Stimulated activated CD4-positive, alpha-beta T cell treated with anti-CD3 and anti-CD28 coated beads, Interleukin-4, amount 100 ng/mL, for 4 hours (primary cell): ENCODE measurements around the gene USP3.
"Not testable (repeated sequence)": the region's sequence is repeated elsewhere in the genome, so short reads cannot be mapped to it uniquely, and the experiment has no call there.

ENCODE experiments used
- DNase-seq, 2 experiments: peaks; one replicate each; pipeline ENCODE4 v3.0.0-alpha.2; 2020

The USP3 gene

DNA sequence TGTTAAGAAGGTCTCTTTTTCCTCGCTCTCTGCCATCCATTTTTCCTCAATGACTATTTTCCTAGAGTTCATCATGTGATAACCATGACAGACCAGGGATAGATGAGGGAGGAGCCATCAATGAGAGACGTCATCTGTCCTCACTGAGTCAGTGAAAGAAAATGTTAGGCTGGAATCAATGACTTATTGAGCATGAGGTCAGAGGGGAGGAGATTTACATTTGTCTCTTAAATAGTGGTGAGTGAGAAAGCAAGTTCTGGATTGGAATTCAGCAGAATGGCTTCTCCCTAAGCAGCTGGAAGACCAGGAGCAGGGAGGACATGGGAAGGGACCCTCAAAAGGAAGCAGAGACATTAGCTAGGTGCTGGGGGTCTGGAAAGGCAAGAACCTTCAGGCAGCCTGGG is 28.2 kb upstream of the USP3 start:
- no peak for DNase-seq

- no peak for DNase-seq
Observed at GRCh38 chr15:63478243-63478642, 26.1 kb upstream of the USP3 start.

DNA sequence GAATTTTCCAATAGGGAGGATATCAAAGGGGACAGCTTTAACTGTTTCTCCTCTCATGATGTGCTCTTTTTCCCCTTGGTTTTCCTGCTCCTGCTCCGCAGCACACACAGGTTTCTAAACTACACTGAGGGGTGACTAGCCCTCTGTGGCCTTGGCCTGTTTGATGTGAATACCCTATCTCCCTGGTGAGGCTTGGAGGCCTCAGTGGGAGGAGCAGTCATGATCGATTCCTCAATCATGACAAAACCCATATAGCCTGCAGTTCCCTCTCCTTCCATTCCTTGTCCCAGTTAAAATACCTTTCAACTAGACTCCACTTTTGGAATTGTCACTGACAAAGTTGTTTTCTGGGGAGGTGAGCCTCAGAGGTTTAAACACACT is 24.0 kb upstream of the USP3 start:
- no peak for DNase-seq

GRCh38 chr15:63481105-63481810 is 23.1 kb upstream of the USP3 start:
- DNase-seq = no peak

DNA sequence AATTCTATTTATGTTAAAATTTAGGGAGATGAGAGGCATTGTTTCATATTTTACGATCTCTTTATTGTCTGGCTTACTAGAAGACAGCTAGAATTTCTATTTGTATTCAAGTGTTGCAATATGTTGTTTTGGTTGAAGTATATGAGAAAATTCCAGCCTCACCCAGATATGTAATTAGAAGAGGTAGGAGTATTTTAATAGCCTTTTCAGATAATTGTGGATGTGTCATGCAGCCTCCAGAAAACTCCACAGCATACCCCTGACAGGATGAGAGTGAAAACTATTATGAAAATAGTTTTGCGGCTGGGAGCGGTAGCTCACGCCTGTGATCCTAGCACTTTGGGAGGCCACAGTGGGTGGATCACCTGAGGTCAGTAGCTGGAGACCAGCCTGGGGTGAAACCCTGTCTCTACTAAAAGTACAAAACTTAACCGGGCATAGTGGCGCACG is 21.5 kb upstream of the USP3 start:
- DNase-seq = no peak

GRCh38 chr15:63483521-63484371 is 20.6 kb upstream of the USP3 start:
- no peak for DNase-seq

GRCh38 chr15:63484433-63485186 is 19.8 kb upstream of the USP3 start:
- DNase-seq = no peak

DNA sequence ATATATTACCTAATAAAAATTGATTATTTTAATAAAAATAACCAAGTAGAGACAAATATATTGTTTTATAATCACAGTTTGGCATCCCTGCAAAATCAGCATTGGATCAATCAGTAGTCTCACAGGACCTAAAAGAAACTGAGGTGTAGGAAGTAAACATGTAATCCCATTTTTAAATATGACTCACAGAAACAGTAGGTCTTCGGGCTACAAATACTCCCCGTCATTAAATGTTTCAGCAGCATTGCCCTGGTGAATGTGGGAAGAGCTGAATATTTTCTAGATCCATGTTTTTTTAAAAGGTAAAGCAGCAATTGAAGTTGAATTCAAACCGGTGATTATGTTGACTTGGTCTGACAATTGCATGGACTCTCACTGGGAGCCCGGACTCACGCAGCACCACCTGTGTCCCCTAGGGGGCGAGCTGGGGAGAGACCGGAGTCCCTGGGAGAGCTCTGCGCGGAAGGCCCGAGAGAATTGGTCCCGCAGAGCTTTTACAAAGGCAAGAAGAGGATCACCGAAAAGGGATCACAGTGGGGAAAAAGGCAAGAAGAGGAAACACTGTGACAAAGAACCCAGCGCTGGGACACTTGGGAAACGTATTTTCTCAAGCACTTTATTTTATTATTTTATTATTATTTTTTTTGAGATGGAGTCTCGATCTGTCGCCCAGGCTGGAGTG is 17.2 kb upstream of the USP3 start:
- DNase-seq = peak; percentile 82 to 87

GRCh38 chr15:63487758-63488397 is 16.5 kb upstream of the USP3 start:
- DNase-seq = not testable (repeated sequence)

DNA sequence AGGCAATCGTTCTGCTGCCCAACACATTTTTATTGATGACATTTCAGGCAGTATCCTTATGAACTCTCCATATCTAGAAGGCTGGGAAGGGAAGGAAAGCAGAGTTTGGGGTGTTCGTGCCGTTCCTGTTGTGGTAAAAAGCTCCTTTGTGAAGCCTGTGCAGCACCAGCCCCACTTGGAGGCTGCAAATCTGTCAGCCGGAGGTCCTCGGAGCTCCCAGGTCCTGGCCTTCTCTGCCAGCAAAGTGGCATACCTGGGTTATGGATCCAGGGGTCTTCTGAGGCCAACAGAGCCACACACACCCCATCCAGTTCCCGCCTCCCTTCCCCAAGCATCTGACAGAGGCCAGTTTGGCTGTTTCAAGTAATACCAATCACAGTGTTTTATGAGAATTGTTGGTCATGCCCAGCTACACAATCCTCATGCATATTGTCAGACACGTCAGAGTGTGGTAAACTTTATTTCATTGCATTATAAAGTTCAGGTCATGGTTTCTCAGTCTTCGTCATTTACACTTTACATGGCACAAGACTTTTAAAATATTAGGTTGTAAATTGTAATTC is 15.9 kb upstream of the USP3 start:
- DNase-seq = no peak

DNA sequence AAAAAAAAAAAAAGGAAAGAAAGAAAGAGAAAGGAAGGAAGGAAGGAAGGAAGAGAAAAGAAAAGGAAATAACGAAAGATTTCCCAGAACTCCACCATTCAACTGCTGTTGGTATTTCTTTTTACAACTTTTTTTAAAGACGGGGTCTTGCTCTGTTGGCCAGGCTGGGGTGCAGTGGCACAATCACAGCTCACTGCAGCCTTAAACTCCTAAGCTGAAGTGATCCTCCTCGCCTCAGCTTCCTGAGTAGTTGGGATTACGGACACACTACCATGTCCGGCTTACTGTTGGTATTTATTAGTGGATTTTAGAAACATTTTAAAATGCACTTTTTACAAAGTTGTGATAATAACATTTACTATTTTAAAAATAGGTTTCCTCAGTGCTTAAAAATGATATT is 15.0 kb upstream of the USP3 start:
- DNase-seq = no peak

GRCh38 chr15:63490345-63491034 is 13.9 kb upstream of the USP3 start:
- DNase-seq = no peak

DNA sequence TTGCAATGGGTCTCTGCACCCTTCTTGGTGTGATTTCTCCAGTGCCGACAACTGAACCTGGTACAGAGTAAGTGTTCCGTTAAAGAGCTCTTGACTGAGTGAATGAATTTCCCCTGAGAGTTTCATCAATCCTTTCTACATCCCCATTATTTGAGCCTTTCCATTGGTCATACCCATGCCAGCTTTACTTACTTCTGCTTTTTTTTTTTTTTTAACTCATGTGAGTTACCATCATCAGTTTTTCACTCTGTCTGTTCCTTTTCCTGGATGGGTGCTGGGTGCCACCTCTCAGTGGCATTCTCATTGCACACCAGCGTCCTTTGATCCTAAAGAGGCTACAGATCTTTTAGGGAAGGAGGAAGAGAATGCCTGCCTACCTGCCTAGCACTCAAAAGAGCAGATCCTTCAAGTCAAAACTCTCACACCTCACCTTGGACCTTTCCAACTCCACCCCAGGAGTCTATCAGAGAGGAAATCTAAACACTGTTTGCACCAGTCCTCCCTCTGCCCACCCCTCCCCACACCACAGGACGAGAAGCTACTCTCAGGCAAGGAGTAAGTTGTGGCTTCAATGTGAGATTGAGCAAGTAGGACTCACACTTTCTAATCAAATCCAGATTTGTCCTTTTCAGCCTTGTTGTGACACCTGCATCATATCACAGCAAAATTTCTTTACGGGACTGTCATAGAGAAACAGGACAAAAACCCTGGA is 13.1 kb upstream of the USP3 start:
- DNase-seq = no peak

DNA sequence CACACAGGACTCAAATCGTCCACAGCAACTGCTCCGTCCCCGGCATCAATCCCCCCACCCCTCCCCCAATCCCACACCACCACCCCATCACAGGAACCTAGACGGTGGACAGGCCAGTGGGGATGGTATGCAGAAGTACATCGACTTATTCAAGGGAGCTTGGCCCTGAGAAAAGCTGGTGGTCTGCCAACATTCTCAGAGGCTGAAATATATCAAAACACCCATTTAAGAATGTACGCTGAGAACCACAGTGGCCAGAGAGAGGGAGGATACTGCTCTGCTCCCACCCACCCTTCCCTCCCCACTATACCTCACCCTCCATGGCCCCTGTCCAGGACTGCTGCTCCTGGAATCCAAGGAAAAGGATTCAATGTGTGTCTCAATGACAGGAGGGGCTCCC is 12.4 kb upstream of the USP3 start:
- no peak for DNase-seq

DNA sequence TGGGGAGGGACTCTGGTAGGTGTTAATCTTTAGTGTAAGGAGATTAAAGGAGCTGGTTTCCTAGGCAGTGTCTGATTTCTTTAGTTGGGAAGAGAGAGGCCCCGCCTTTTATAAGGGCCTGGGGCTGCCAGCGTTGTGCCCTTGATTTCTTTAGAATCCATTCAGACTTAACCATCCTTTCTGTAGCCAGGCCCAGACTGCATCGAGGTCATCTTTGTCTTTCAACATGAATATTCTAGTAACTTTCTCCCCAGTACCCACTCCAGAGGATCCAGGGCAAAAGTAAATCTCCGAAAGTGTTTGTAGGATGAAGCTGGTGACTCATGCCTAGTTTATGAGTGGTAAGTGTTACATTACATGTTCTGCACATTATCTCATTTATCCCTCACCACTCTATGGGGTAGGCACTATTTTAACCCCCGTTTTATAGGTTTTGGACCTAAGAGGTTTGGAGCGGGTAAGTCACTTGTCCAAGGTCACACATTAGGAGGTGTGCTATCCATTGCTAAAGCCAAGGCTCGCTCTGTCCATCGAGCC is 11.8 kb upstream of the USP3 start:
- DNase-seq = no peak

GRCh38 chr15:63493436-63493835 is 11.0 kb upstream of the USP3 start:
- DNase-seq = no peak

- no peak for DNase-seq
Observed at GRCh38 chr15:63494408-63494807, 10.0 kb upstream of the USP3 start.

DNA sequence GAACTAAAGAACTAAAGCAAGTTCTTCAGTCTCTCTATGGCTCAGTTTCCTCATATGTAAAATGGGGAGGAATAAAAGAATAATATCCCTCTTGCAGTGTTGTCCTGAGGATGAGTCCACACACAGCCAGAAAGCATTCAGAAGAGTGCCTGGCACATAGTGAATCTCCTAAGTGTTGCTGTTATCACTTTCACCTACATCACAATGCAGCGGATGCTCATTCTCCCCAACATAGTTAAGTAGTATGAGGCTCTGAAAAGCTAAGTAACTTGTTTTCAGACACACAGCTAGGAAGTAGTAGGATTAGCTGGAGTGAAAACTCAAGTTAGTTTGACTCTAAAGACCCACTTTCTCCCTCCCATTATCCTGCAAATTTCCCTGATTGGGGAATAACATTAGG is 9.1 kb upstream of the USP3 start:
- DNase-seq = no peak

DNA sequence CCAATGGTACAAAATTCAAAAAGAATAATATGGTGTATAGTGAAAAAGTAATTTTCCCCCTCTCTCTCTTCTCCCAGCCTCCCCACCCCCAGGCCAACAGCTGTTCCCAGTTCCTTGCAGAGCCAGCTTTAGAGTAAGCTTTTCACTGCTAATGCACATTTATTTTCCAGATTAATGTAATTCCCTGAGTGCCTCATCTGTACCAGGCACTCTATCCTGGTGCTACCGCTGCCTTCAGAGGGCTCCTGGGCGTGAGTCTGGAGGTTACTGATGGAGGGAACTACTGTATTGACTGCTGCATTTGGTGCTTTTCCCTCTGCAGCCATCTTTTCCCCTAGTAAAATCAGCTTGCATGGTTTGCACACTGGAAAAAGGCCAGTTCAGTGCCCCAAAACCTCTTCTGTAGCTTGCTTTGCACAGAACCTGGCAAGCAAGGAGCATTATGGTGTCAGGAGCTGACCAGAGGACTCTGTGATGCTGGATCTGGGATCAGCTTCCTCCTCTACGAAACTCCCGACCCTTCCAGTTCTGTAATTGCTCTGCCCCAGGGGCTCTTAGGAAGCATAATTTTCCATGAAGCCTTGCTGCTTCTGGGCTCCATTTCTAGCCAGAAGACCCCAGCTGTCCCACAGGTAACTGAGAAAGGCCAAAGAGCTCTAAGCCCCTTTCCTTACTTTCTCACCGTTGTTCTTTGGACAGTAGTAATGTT is 8.5 kb upstream of the USP3 start:
- no peak for DNase-seq
